ENCODE data around the gene PBXIP1. TPM values are rescaled to one million over a fixed set of nuclear protein-coding genes. Genes with fewer than 3 reads are reported as not detected.
"Not testable (repeated sequence)": the region's sequence is repeated elsewhere in the genome, so short reads cannot be mapped to it uniquely, and the experiment has no call there.

Gene PBXIP1
- total RNA-seq, 1 donor from 2014 or later: 92.6 TPM

GRCh38 chr1:154910851-154911250, 45.0 kb downstream of the PBXIP1 start:
- Mint-ChIP-seq H3K4me3 (ENCODE audit: unreplicated experiment) (no peak overlapping the region), H3K9me3 (ENCODE audit: unreplicated experiment) (peaks cover 4% of the 10 kb centered on the region), H3K27me3 (ENCODE audit: unreplicated experiment) (no peaks in the 10 kb centered on the region), H3K36me3 (ENCODE audit: unreplicated experiment) (no peaks in the 10 kb centered on the region), H3K4me1 (ENCODE audit: unreplicated experiment) (no peaks in the 10 kb centered on the region), H3K27ac (ENCODE audit: unreplicated experiment) (no peak overlapping the region)
- no peak for TF ChIP-seq CTCF (IDR thresholded peaks at IDR 0.05)
- DNase-seq (ENCODE audit: extremely low spot score, unreplicated experiment): no peak

GRCh38 chr1:154908937-154909336, 47.0 kb downstream of the PBXIP1 start:
- peaks cover 4% of the 10 kb centered on the region for H3K9me3 Mint-ChIP-seq (ENCODE audit: unreplicated experiment)
- no peaks in the 10 kb centered on the region for H3K27me3 Mint-ChIP-seq (ENCODE audit: unreplicated experiment)
- no peak for DNase-seq (ENCODE audit: extremely low spot score, unreplicated experiment)
- H3K4me1 Mint-ChIP-seq (ENCODE audit: unreplicated experiment): no peaks in the 10 kb centered on the region
- H3K27ac Mint-ChIP-seq (ENCODE audit: unreplicated experiment): no peak overlapping the region
- no peak overlapping the region for H3K4me3 Mint-ChIP-seq (ENCODE audit: unreplicated experiment)
- no peak for TF ChIP-seq CTCF (IDR thresholded peaks at IDR 0.05)
- no peaks in the 10 kb centered on the region for H3K36me3 Mint-ChIP-seq (ENCODE audit: unreplicated experiment)

- not testable (repeated sequence) for H3K27ac Mint-ChIP-seq (ENCODE audit: unreplicated experiment); H3K36me3 Mint-ChIP-seq (ENCODE audit: unreplicated experiment); H3K27me3 Mint-ChIP-seq (ENCODE audit: unreplicated experiment)
These were observed 47.8 kb downstream of the PBXIP1 start for GRCh38 chr1:154908129-154908528.

GRCh38 chr1:154906621-154907081, 49.2 kb downstream of the PBXIP1 start:
- H3K4me1 Mint-ChIP-seq (ENCODE audit: unreplicated experiment): no peaks in the 10 kb centered on the region
- H3K36me3 Mint-ChIP-seq (ENCODE audit: unreplicated experiment): no peaks in the 10 kb centered on the region
- no peak for TF ChIP-seq CTCF (IDR thresholded peaks at IDR 0.05)
- H3K9me3 Mint-ChIP-seq (ENCODE audit: unreplicated experiment): peaks cover 4% of the 10 kb centered on the region
- H3K27ac Mint-ChIP-seq (ENCODE audit: unreplicated experiment): no peak overlapping the region
- no peak for DNase-seq (ENCODE audit: extremely low spot score, unreplicated experiment)
- no peaks in the 10 kb centered on the region for H3K27me3 Mint-ChIP-seq (ENCODE audit: unreplicated experiment)
- H3K4me3 Mint-ChIP-seq (ENCODE audit: unreplicated experiment): no peak overlapping the region

More at GRCh38 chr1:154908129-154908528, 47.8 kb downstream of the PBXIP1 start:
- H3K4me3 Mint-ChIP-seq (ENCODE audit: unreplicated experiment); DNase-seq (ENCODE audit: extremely low spot score, unreplicated experiment); H3K4me1 Mint-ChIP-seq (ENCODE audit: unreplicated experiment); H3K9me3 Mint-ChIP-seq (ENCODE audit: unreplicated experiment): not testable (repeated sequence)

GRCh38 chr1:154902938-154903566, 52.8 kb downstream of the PBXIP1 start:
- Mint-ChIP-seq H3K9me3 (ENCODE audit: unreplicated experiment) (peaks cover 4% of the 10 kb centered on the region), H3K4me1 (ENCODE audit: unreplicated experiment) (no peaks in the 10 kb centered on the region), H3K36me3 (ENCODE audit: unreplicated experiment) (no peaks in the 10 kb centered on the region), H3K4me3 (ENCODE audit: unreplicated experiment) (no peak overlapping the region), H3K27me3 (ENCODE audit: unreplicated experiment) (peaks cover 6% of the 10 kb centered on the region), H3K27ac (ENCODE audit: unreplicated experiment) (no peak overlapping the region)
- DNase-seq (ENCODE audit: extremely low spot score, unreplicated experiment): no peak
- no peak for TF ChIP-seq CTCF (IDR thresholded peaks at IDR 0.05)
